Measurements from ENCODE around the gene IFI16.
"Not testable (repeated sequence)": the region's sequence is repeated elsewhere in the genome, so short reads cannot be mapped to it uniquely, and the experiment has no call there.

IFI16 gene

GRCh38 chr1:159067699-159068621 is 58.3 kb downstream of the IFI16 start:
- no peak for DNase-seq

GRCh38 chr1:159068886-159069285 is 59.2 kb downstream of the IFI16 start:
- no peak for DNase-seq

GRCh38 chr1:159071970-159072582 is 62.4 kb downstream of the IFI16 start:
- DNase-seq: peak; percentile 73

- DNase-seq: no peak
Measured at GRCh38 chr1:159076438-159077119, 66.9 kb downstream of the IFI16 start, which contains the start of gene AIM2. TSS of gene AIM2 (minus strand) at chr1:159076766. CDS start at chr1:159073499, 3,267 bp downstream.

GRCh38 chr1:159077120-159077961 is 67.6 kb downstream of the IFI16 start:
- DNase-seq: peak; percentile 48

GRCh38 chr1:159079525-159079924 is 69.8 kb downstream of the IFI16 start:
- DNase-seq: peak; percentile 78

- DNase-seq: no peak
Measured at GRCh38 chr1:159081626-159082025, 71.9 kb downstream of the IFI16 start.

- no peak for DNase-seq
Measured at GRCh38 chr1:159083013-159083412, 73.3 kb downstream of the IFI16 start.

GRCh38 chr1:159084152-159084551 is 74.4 kb downstream of the IFI16 start:
- DNase-seq: no peak

GRCh38 chr1:159084867-159085266 is 75.2 kb downstream of the IFI16 start:
- no peak for DNase-seq

- DNase-seq: peak; percentile 17
Measured at GRCh38 chr1:159088050-159088449, 78.3 kb downstream of the IFI16 start.

- no peak for DNase-seq
Measured at GRCh38 chr1:159088546-159089183, 79.0 kb downstream of the IFI16 start.

GRCh38 chr1:159089184-159089791 is 79.6 kb downstream of the IFI16 start:
- DNase-seq: peak; percentile 44

GRCh38 chr1:159090286-159091179 is 80.8 kb downstream of the IFI16 start:
- DNase-seq: no peak

- no peak for DNase-seq
Measured at GRCh38 chr1:159091180-159091560, 81.5 kb downstream of the IFI16 start.

GRCh38 chr1:159091607-159092031 is 81.9 kb downstream of the IFI16 start:
- no peak for DNase-seq

GRCh38 chr1:159092036-159092760 is 82.5 kb downstream of the IFI16 start:
- no peak for DNase-seq

GRCh38 chr1:159098596-159098995 is 88.9 kb downstream of the IFI16 start:
- DNase-seq: no peak

- no peak for DNase-seq
Measured at GRCh38 chr1:159100589-159100988, 90.9 kb downstream of the IFI16 start.

GRCh38 chr1:159103021-159103420 is 93.3 kb downstream of the IFI16 start:
- not testable (repeated sequence) for DNase-seq

All from hematopoietic multipotent progenitor cell treated with erythropoietin and hydrocortisone succinate and interleukin-3 and kit ligand, for 8 days (in vitro differentiated cells).